WTC11 (cell line): ENCODE results near the gene IRAG1. TPM values are rescaled to one million over a fixed set of nuclear protein-coding genes. Genes with fewer than 3 reads are reported as not detected.
A peak's percentile ranks its signal among the peaks of the same experiment; 100 is the strongest.

Experiments used
- ATAC-seq: fragments of 200-7000 bp; cut with Tn5 transposase; 2 replicates; pipeline ENCODE4 v1.10.0; 2021; ENCODE audit warnings: mild to moderate bottlenecking, moderate library complexity
- CTCF ChIA-PET: fragments of 300-600 bp; sonication (Branson Sonifier 250); formaldehyde crosslinking; loops from one replicate; lab custom pipeline; 2021; ENCODE audit warnings: antibody characterized with exemption; lab: Charles Lee
- POLR2A ChIA-PET: fragments of 350-600 bp; sonication (Branson Sonifier 250); formaldehyde crosslinking; loops from one replicate; lab custom pipeline; 2021; ENCODE audit warnings: antibody characterized with exemption; lab: Charles Lee
- DNase-seq: peaks from one replicate; pipeline ENCODE4 v3.0.0; 2021; ENCODE audit warnings: low spot score
- H3K27ac Mint-ChIP-seq: 2 replicates; pipeline ENCODE4 v1.8.0; 2021; ENCODE audit warnings: mixed read lengths
- H3K27me3 Mint-ChIP-seq: 2 replicates; pipeline ENCODE4 v1.8.0; 2021; ENCODE audit warnings: low read depth, mild to moderate bottlenecking, moderate library complexity, mixed read lengths
- H3K36me3 Mint-ChIP-seq: 2 replicates; pipeline ENCODE4 v1.8.0; 2021; ENCODE audit warnings: mixed read lengths
- H3K4me1 Mint-ChIP-seq: 2 replicates; pipeline ENCODE4 v1.8.0; 2022; ENCODE audit warnings: mixed read lengths
- H3K4me3 Mint-ChIP-seq: 2 replicates; pipeline ENCODE4 v1.8.0; 2021; ENCODE audit warnings: mild to moderate bottlenecking, moderate library complexity, mixed read lengths
- H3K9me3 Mint-ChIP-seq: 2 replicates; pipeline ENCODE4 v1.8.0; 2021; ENCODE audit warnings: mixed read lengths
- ESRRA ChIP-seq: sonication (generic); formaldehyde crosslinking; IDR thresholded peaks from 2 replicates; pipeline ENCODE4 v1.8.1; 2022; ENCODE audit warnings: mild to moderate bottlenecking, missing genetic modification reagents, borderline replicate concordance
- FOXJ3 ChIP-seq: sonication (generic); formaldehyde crosslinking; IDR thresholded peaks from 2 replicates; pipeline ENCODE4 v1.9.0; 2021; ENCODE audit warnings: missing genetic modification reagents, mild to moderate bottlenecking, borderline replicate concordance
- GTF2I ChIP-seq: fragments of 250-450 bp; sonication (Bioruptor Pico); conservative IDR thresholded peaks from 2 replicates; pipeline ENCODE4 v1.4.0; 2021; ENCODE audit warnings: mild to moderate bottlenecking
- KAT7 ChIP-seq: sonication (generic); formaldehyde crosslinking; IDR thresholded peaks from 2 replicates; pipeline ENCODE4 v1.8.1; 2023; ENCODE audit warnings: missing genetic modification reagents, mild to moderate bottlenecking, borderline replicate concordance
- SP1 ChIP-seq: sonication (generic); formaldehyde crosslinking; conservative IDR thresholded peaks from 2 replicates; pipeline ENCODE4 v1.8.1; 2022; ENCODE audit warnings: missing genetic modification reagents
- TEAD4 ChIP-seq: sonication (generic); formaldehyde crosslinking; IDR thresholded peaks from 2 replicates; pipeline ENCODE4 v1.8.0; 2022; ENCODE audit warnings: mild to moderate bottlenecking, missing genetic modification reagents
- ZNF232 ChIP-seq: sonication (generic); formaldehyde crosslinking; IDR thresholded peaks from 2 replicates; pipeline ENCODE4 v1.8.0; 2022; ENCODE audit warnings: mild to moderate bottlenecking, missing genetic modification reagents
- total RNA-seq: library from RNA; stranded (reverse); gene quantifications from 3 replicates; pipeline ENCODE4 v1.2.3, GENCODE V29; 2021
- TF ChIP-seq, protein P1 (sequence below): sonication (generic); formaldehyde crosslinking; IDR thresholded peaks from 2 replicates; pipeline ENCODE4 v1.8.0; 2023; ENCODE audit warnings: missing genetic modification reagents
- TF ChIP-seq, protein P2 (sequence below): fragments of 200-600 bp; IDR thresholded peaks from 2 replicates; pipeline ENCODE4 v1.8.0; 2022; ENCODE audit warnings: antibody characterized with exemption
- TF ChIP-seq, protein P3 (sequence below): fragments of 250-450 bp; sonication (Bioruptor Pico); IDR thresholded peaks from 2 replicates; pipeline ENCODE4 v2.1.2; 2022; ENCODE audit warnings: mild to moderate bottlenecking, moderate library complexity
- TF ChIP-seq, protein P4 (sequence below): sonication (generic); formaldehyde crosslinking; IDR thresholded peaks from 2 replicates; pipeline ENCODE4 v1.8.0; 2022; ENCODE audit warnings: mild to moderate bottlenecking, missing genetic modification reagents
- TF ChIP-seq, protein P5 (sequence below): sonication (generic); formaldehyde crosslinking; IDR thresholded peaks from 2 replicates; pipeline ENCODE4 v1.8.1; 2023; ENCODE audit warnings: mild to moderate bottlenecking, missing genetic modification reagents, moderate library complexity
- TF ChIP-seq, protein P6 (sequence below): sonication (generic); formaldehyde crosslinking; conservative IDR thresholded peaks from 2 replicates; pipeline ENCODE4 v1.8.1; 2022; ENCODE audit warnings: mild to moderate bottlenecking, missing genetic modification reagents
- TF ChIP-seq, protein P7 (sequence below): sonication (generic); formaldehyde crosslinking; IDR thresholded peaks from 2 replicates; pipeline ENCODE4 v1.8.0; 2022; ENCODE audit warnings: mild to moderate bottlenecking, missing genetic modification reagents

Gene IRAG1
- total RNA-seq, 1 experiment from 2014 or later, result 2.8 TPM

DNA sequence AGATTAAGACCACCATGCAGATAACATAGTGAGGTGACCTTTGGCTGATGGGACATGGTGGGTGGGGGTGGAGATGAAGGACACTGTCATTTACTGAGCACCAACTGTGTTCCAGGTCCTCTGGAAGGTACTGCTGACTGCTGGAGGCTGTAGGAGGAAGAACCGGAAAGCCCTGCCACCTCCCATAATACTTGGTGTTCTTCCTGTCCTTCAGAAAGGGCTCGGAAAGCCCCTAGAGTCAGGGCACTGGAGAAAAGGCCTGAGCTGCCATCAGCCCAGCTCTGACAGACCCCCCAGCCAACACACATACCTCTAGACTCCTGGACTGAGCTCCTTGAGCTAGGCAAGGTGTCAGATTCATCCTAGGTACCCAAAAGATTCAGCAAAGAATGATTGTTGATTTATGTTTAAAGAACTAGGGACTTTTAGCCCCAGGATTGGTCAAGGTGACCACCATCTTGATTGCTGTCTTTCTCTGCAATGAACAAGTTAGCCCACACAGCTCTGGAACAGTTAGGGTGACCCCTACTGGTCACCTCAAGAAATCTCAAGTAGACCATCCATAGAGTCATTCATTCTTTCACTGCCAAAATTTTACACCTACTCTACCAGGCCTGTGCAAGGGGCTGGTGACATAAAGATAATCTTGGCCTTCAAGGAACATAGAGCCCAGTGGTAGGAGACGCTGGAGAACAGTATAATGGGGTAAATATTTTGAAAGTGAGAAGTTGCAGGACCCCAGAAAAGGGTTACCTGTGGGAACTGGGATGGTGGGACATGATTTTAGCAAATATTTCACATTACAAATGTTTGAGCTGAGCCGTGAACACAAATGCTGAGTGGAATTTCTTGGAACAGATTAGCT, 39.4 kb downstream of the IRAG1 start:
- Mint-ChIP-seq H3K36me3 (no peaks in the 10 kb centered on the region), H3K27me3 (no peaks in the 10 kb centered on the region), H3K9me3 (no peaks in the 10 kb centered on the region)
- POLR2A ChIA-PET, result no interaction called here
- TF ChIP-seq, protein P1, sequence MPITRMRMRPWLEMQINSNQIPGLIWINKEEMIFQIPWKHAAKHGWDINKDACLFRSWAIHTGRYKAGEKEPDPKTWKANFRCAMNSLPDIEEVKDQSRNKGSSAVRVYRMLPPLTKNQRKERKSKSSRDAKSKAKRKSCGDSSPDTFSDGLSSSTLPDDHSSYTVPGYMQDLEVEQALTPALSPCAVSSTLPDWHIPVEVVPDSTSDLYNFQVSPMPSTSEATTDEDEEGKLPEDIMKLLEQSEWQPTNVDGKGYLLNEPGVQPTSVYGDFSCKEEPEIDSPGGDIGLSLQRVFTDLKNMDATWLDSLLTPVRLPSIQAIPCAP (CRISPR knock-in tag), result no peak
- TF ChIP-seq, protein P2, sequence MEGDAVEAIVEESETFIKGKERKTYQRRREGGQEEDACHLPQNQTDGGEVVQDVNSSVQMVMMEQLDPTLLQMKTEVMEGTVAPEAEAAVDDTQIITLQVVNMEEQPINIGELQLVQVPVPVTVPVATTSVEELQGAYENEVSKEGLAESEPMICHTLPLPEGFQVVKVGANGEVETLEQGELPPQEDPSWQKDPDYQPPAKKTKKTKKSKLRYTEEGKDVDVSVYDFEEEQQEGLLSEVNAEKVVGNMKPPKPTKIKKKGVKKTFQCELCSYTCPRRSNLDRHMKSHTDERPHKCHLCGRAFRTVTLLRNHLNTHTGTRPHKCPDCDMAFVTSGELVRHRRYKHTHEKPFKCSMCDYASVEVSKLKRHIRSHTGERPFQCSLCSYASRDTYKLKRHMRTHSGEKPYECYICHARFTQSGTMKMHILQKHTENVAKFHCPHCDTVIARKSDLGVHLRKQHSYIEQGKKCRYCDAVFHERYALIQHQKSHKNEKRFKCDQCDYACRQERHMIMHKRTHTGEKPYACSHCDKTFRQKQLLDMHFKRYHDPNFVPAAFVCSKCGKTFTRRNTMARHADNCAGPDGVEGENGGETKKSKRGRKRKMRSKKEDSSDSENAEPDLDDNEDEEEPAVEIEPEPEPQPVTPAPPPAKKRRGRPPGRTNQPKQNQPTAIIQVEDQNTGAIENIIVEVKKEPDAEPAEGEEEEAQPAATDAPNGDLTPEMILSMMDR, result peak; percentile 35; the same call in 1 of the 2 replicates
- TF ChIP-seq, protein P3, sequence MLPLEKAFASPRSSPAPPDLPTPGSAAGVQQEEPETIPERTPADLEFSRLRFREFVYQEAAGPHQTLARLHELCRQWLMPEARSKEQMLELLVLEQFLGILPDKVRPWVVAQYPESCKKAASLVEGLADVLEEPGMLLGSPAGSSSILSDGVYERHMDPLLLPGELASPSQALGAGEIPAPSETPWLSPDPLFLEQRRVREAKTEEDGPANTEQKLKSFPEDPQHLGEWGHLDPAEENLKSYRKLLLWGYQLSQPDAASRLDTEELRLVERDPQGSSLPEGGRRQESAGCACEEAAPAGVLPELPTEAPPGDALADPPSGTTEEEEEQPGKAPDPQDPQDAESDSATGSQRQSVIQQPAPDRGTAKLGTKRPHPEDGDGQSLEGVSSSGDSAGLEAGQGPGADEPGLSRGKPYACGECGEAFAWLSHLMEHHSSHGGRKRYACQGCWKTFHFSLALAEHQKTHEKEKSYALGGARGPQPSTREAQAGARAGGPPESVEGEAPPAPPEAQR (CRISPR knock-in tag), result 0 out of 2 replicates have a peak, but pooled peaks have one; percentile 66
- TF ChIP-seq, all 79 proteins: peak for 2
- H3K4me3 Mint-ChIP-seq, result no peak overlapping the region
- no peak overlapping the region for H3K27ac Mint-ChIP-seq
- ATAC-seq (peak; percentile 84), DNase-seq (no peak)
- no peaks in the 10 kb centered on the region for H3K4me1 Mint-ChIP-seq
- CTCF ChIA-PET, result interaction anchor here (0.5 to 3.8 kb wide), 19 partner anchors 10 to 248 kb away, joined by 3 to 14 read pairs (median 4); partner anchors contain the start of gene RNF141

DNA sequence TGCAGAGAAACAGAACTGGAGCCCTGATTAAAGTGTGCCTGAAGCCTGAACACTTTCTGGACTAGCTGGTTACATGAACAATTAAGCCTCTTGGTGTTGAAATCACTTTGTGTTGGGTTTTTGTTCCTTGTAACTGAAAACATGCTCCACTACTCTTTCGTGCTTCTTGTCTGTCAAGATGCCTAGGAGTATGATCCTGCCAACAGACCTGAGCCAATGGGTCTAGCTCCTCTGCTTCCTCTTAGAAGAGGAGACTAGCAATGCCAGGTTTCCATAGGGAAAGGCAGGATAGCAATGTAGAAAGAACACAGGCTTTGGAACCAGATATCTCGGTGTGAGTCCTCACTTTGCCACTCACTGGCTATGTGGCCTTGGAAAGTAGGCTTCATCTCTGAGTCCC, 40.3 kb downstream of the IRAG1 start:
- TF ChIP-seq, protein P4, sequence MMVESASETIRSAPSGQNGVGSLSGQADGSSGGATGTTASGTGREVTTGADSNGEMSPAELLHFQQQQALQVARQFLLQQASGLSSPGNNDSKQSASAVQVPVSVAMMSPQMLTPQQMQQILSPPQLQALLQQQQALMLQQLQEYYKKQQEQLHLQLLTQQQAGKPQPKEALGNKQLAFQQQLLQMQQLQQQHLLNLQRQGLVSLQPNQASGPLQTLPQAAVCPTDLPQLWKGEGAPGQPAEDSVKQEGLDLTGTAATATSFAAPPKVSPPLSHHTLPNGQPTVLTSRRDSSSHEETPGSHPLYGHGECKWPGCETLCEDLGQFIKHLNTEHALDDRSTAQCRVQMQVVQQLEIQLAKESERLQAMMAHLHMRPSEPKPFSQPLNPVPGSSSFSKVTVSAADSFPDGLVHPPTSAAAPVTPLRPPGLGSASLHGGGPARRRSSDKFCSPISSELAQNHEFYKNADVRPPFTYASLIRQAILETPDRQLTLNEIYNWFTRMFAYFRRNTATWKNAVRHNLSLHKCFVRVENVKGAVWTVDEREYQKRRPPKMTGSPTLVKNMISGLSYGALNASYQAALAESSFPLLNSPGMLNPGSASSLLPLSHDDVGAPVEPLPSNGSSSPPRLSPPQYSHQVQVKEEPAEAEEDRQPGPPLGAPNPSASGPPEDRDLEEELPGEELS (CRISPR knock-in tag), result no peak
- TF ChIP-seq GTF2I (CRISPR knock-in tag), result no peak
- TF ChIP-seq, protein P5, sequence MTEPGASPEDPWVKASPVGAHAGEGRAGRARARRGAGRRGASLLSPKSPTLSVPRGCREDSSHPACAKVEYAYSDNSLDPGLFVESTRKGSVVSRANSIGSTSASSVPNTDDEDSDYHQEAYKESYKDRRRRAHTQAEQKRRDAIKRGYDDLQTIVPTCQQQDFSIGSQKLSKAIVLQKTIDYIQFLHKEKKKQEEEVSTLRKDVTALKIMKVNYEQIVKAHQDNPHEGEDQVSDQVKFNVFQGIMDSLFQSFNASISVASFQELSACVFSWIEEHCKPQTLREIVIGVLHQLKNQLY (CRISPR knock-in tag), result no peak
- TF ChIP-seq TEAD4 (CRISPR knock-in tag), result no peak
- TF ChIP-seq, protein P6, sequence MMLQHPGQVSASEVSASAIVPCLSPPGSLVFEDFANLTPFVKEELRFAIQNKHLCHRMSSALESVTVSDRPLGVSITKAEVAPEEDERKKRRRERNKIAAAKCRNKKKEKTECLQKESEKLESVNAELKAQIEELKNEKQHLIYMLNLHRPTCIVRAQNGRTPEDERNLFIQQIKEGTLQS, result no peak
- no peaks in the 10 kb centered on the region for H3K9me3 Mint-ChIP-seq
- H3K27me3 Mint-ChIP-seq, result no peaks in the 10 kb centered on the region
- ChIA-PET POLR2A (no interaction called here), CTCF (interaction anchor here (1.3 to 3.8 kb wide), 4 partner anchors 16 to 247 kb away, joined by 3 to 14 read pairs (median 4); no protein-coding TSS in a partner anchor)
- DNase-seq (no peak), ATAC-seq (no peak)
- no peaks in the 10 kb centered on the region for H3K4me1 Mint-ChIP-seq
- no peaks in the 10 kb centered on the region for H3K36me3 Mint-ChIP-seq
- H3K27ac Mint-ChIP-seq, result no peak overlapping the region
- H3K4me3 Mint-ChIP-seq, result no peak overlapping the region

DNA sequence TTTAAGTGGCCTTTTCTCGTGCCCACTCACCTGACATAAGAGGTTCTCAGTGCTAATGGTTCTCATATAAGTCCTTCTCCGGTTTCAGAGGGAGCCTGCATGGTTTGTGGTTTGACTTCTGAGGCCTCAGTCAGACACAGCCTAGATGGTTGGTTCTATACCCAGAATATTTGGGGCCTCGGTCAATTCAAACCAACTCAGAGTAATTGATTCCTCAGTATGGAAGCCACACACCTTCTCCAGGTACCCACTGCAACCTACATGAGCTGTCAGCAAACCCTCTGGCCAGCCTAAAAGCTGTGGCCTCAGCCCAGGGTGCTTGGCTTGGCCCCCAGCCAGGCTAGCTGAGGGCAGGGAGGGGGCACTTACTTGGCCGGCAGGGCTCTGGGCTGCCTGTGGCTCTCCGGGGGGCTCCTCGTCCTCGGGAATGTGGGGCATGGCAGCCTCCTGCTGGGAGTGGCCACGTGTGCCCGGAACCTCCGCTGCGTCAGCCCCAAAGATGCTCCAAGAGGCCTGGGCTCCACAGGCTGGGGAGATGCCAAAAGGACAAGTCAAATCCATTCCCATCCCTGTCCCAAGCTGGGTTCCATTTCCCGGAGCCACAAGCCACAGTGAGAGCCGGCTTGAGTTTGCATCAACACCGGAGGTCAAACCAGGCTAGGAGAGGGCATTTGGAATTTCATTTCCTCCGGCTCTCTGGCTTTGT, 41.7 kb downstream of the IRAG1 start:
- no peaks in the 10 kb centered on the region for H3K9me3 Mint-ChIP-seq
- DNase-seq, result no peak
- no peak for ATAC-seq
- TF ChIP-seq FOXJ3 (no peak), ZNF232 (CRISPR knock-in tag) (no peak), KAT7 (CRISPR knock-in tag) (no peak), SP1 (CRISPR knock-in tag) (no peak), ESRRA (no peak)
- TF ChIP-seq, protein P7, sequence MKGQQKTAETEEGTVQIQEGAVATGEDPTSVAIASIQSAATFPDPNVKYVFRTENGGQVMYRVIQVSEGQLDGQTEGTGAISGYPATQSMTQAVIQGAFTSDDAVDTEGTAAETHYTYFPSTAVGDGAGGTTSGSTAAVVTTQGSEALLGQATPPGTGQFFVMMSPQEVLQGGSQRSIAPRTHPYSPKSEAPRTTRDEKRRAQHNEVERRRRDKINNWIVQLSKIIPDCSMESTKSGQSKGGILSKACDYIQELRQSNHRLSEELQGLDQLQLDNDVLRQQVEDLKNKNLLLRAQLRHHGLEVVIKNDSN (CRISPR knock-in tag), result no peak
- TF ChIP-seq, all 79 proteins: peak for 0
- CTCF ChIA-PET, result interaction anchor here (0.7 to 1.2 kb wide), 3 partner anchors 28 to 99 kb away, joined by 3 to 4 read pairs (median 3); partner anchors contain the start of gene CTR9
- H3K36me3 Mint-ChIP-seq, result no peaks in the 10 kb centered on the region
- H3K4me3 Mint-ChIP-seq, result no peak overlapping the region
- H3K27me3 Mint-ChIP-seq, result no peaks in the 10 kb centered on the region
- POLR2A ChIA-PET, result no interaction called here
- no peak overlapping the region for H3K27ac Mint-ChIP-seq
- no peaks in the 10 kb centered on the region for H3K4me1 Mint-ChIP-seq
